SU-DHL-6 (cell line): ENCODE results near the gene TWNK.

ENCODE experiments used
- EZH2phosphoT487 ChIP-seq: fragments of 200-600 bp; sonication (generic), shearing (Covaris generic); conservative IDR thresholded peaks from 2 replicates; pipeline ENCODE4 v1.6.1; 2018; ENCODE audit warnings: mild to moderate bottlenecking, antibody characterized with exemption, low read length, moderate library complexity, mixed read lengths
- TF ChIP-seq, protein P1 (sequence below): fragments of 200-600 bp; sonication (generic); IDR thresholded peaks from one replicate; pipeline ENCODE4 v1.5.1; 2017; ENCODE audit warnings: antibody characterized with exemption, mild to moderate bottlenecking, low read length, moderate library complexity; ENCODE audit not compliant: insufficient read depth, poor library complexity, severe bottlenecking

DNA sequence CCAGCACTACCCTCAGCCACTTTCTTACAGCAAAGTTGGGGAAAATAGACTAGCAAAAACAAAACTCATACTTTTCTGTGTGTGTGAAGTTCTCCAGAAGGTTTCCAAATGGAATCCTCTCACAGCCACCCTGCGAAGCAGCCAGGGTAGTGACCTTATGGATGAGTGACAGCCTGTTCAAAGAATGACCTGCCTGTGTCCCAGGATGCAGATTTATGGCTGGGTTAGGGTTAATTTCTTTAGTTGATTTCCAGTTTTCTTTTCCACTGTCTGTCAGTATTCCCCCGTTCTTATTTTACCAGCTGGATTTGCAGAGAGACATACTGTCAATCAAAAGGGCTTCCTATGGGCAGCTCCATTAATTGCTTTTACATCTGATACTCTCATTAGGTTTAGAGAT, 20.5 kb upstream of the TWNK start:
- TF ChIP-seq, protein P1, sequence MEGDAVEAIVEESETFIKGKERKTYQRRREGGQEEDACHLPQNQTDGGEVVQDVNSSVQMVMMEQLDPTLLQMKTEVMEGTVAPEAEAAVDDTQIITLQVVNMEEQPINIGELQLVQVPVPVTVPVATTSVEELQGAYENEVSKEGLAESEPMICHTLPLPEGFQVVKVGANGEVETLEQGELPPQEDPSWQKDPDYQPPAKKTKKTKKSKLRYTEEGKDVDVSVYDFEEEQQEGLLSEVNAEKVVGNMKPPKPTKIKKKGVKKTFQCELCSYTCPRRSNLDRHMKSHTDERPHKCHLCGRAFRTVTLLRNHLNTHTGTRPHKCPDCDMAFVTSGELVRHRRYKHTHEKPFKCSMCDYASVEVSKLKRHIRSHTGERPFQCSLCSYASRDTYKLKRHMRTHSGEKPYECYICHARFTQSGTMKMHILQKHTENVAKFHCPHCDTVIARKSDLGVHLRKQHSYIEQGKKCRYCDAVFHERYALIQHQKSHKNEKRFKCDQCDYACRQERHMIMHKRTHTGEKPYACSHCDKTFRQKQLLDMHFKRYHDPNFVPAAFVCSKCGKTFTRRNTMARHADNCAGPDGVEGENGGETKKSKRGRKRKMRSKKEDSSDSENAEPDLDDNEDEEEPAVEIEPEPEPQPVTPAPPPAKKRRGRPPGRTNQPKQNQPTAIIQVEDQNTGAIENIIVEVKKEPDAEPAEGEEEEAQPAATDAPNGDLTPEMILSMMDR = no peak
- TF ChIP-seq EZH2phosphoT487 = no peak
